Hypothalamus (tissue), 51 donors: Measurements from ENCODE around the gene LCE5A.
A peak's percentile ranks its signal among the peaks of the same experiment; 100 is the strongest.
"Not testable (repeated sequence)": the region's sequence is repeated elsewhere in the genome, so short reads cannot be mapped to it uniquely, and the experiment has no call there.

Source experiments
- DNase-seq, 51 donors: peaks; one replicate each; lab custom pipeline; 2025; lab: John Stamatoyannopoulos, UW

Gene LCE5A

GRCh38 chr1:152515434-152515783 lies 4.8 kb downstream of the LCE5A start:
- DNase-seq = peak in 6 of 51 donors; percentile 2 to 14 (median 6)

GRCh38 chr1:152516082-152516481 lies 5.5 kb downstream of the LCE5A start:
- DNase-seq = no peak

- DNase-seq = no peak
These were observed 6.7 kb downstream of the LCE5A start for GRCh38 chr1:152517237-152517811.

GRCh38 chr1:152519851-152520250 lies 9.2 kb downstream of the LCE5A start:
- no peak for DNase-seq

GRCh38 chr1:152520561-152521090 lies 10.0 kb downstream of the LCE5A start:
- no peak for DNase-seq

- DNase-seq = no peak
These were observed 14.6 kb downstream of the LCE5A start for GRCh38 chr1:152525080-152525641.

GRCh38 chr1:152533327-152533938 lies 22.8 kb downstream of the LCE5A start:
- no peak for DNase-seq

GRCh38 chr1:152535774-152536173 lies 25.2 kb downstream of the LCE5A start:
- DNase-seq = no peak

GRCh38 chr1:152537496-152537895 lies 26.9 kb downstream of the LCE5A start:
- DNase-seq = no peak

- no peak for DNase-seq
These were observed 29.3 kb downstream of the LCE5A start for GRCh38 chr1:152539901-152540300.

- no peak for DNase-seq
These were observed 33.2 kb downstream of the LCE5A start for GRCh38 chr1:152543820-152544219.

GRCh38 chr1:152546704-152547103 lies 36.1 kb downstream of the LCE5A start:
- DNase-seq = no peak

- DNase-seq = not testable (repeated sequence)
These were observed 37.8 kb downstream of the LCE5A start for GRCh38 chr1:152548358-152548757.
